Ascending aorta (tissue), 2 donors: ENCODE data around the gene SERPINI1. TPM values are rescaled to one million over a fixed set of nuclear protein-coding genes. Genes with fewer than 3 reads are reported as not detected.
A peak's percentile ranks its signal among the peaks of the same experiment; 100 is the strongest.

Experiments used
- DNase-seq, 2 donors: peaks; one replicate each; pipeline ENCODE4 v3.0.0-alpha.2; 2019; ENCODE audit warnings: low spot score in 2 of 2
- H3K27ac ChIP-seq, 2 donors: fragments of 200-600 bp; sonication (generic); one replicate each; pipeline ENCODE4 v1.5.1; 2016 to 2017; ENCODE audit warnings: mild to moderate bottlenecking in 1 of 2
- H3K27me3 ChIP-seq: fragments of 200-600 bp; sonication (generic); one replicate; pipeline ENCODE4 v1.5.1; 2017
- H3K36me3 ChIP-seq, 2 donors: fragments of 200-600 bp; sonication (generic); one replicate each; pipeline ENCODE4 v1.5.1; 2016
- H3K4me1 ChIP-seq, 2 donors: fragments of 200-600 bp; sonication (generic); one replicate each; pipeline ENCODE4 v1.5.1; 2016 to 2017; ENCODE audit warnings: mild to moderate bottlenecking in 1 of 2
- H3K4me3 ChIP-seq, 2 donors: fragments of 200-600 bp; sonication (generic); one replicate each; pipeline ENCODE4 v1.5.1; 2016 to 2017; ENCODE audit warnings: mild to moderate bottlenecking in 1 of 2
- H3K9me3 ChIP-seq, 2 donors: fragments of 200-600 bp; sonication (generic); one replicate each; pipeline ENCODE4 v1.5.1; 2016
- intact Hi-C: fragments of 100-400 bp; cut with DNase I; formaldehyde crosslinking; loops from one replicate; pipeline ENCODE4 v1.15.1; 2023
- total RNA-seq: library from RNA; depleted of rRNA; stranded (reverse); fragments of >200 nt; gene quantifications from one replicate; pipeline ENCODE4 v1.1.0, GENCODE V29; 2016
- TF ChIP-seq, protein P1 (sequence below), 3 experiments: fragments of 200-600 bp in 2 of 3; fragments of 450-650 bp in 1 of 3; sonication (generic) in 2 of 3; IDR thresholded peaks; one replicate each; pipeline ENCODE4 v1.5.1; 2016 to 2019; ENCODE audit warnings: antibody characterized with exemption in 3 of 3, mild to moderate bottlenecking in 1 of 3, moderate library complexity in 1 of 3

The SERPINI1 gene
- total RNA-seq, 1 donor from 2014 or later: 6.3 TPM

DNA sequence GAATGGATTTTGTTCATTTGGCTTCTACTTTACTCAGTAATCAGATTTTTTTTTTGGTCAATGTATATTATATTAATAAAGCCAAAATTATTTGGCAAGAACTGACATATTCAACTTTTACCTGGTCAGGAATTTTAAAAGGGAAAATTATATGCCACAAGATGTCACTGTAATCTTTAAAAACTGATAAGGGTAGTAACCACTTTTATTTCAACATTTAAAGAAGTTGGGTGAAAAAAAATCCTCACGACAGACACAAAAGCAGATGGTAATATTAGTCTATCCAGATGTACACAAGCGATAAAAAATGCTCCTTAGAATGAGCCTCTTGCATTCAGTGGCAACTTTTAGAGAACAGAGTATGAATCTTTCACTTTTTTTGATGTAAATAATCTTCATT is 101.9 kb downstream of the SERPINI1 start:
- DNase-seq: no peak
- Histone ChIP-seq H3K36me3 (no peaks in the 10 kb centered on the region), H3K4me3 (no peak overlapping the region), H3K27me3 (peaks cover 5% of the 10 kb centered on the region), H3K27ac (no peak overlapping the region), H3K4me1 (no peaks in the 10 kb centered on the region), H3K9me3 (no peaks in the 10 kb centered on the region)
- TF ChIP-seq, protein P1, sequence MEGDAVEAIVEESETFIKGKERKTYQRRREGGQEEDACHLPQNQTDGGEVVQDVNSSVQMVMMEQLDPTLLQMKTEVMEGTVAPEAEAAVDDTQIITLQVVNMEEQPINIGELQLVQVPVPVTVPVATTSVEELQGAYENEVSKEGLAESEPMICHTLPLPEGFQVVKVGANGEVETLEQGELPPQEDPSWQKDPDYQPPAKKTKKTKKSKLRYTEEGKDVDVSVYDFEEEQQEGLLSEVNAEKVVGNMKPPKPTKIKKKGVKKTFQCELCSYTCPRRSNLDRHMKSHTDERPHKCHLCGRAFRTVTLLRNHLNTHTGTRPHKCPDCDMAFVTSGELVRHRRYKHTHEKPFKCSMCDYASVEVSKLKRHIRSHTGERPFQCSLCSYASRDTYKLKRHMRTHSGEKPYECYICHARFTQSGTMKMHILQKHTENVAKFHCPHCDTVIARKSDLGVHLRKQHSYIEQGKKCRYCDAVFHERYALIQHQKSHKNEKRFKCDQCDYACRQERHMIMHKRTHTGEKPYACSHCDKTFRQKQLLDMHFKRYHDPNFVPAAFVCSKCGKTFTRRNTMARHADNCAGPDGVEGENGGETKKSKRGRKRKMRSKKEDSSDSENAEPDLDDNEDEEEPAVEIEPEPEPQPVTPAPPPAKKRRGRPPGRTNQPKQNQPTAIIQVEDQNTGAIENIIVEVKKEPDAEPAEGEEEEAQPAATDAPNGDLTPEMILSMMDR (IDR thresholded peaks at IDR 0.05): peak in 2 of 3 experiments; percentile 14 to 39
- intact Hi-C loops: no loop called here

DNA sequence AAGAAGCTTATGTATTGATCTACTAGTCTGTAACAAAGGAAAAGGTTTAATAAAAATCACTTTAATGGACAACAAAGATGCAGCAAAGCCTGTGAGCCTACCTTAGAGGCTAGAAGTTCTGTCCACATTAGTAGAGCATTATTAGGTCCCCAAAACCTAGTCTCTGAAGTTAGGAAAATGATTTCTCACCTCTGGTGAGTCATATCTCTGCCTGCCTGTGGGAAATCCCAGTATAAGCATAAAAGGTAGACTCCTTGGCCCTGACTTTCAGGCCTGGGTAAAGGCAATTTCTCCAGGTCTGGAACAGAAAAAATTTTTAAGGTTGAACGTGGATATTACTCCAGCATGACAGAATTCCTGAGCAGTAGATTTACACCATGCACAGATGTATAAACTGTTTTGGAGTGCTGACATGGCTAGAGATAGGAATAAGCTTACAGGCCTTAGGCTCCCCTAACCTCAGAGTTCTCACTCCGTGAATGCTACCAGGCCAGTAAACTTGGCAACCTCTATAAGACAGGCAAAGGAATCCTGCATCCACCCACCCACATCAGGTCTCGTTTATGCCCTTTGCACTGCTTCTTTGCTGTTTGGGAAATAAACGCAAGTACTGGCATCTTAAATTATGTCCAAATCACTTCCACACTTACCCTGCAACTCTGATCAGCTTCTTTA is 104.1 kb downstream of the SERPINI1 start:
- Histone ChIP-seq H3K27me3 (no peaks in the 10 kb centered on the region), H3K4me1 (no peaks in the 10 kb centered on the region), H3K27ac (no peak overlapping the region), H3K9me3 (no peaks in the 10 kb centered on the region), H3K36me3 (no peaks in the 10 kb centered on the region), H3K4me3 (no peak overlapping the region)
- intact Hi-C loops: no loop called here
- TF ChIP-seq, protein P1 (IDR thresholded peaks at IDR 0.05): no peak
- DNase-seq: no peak

DNA sequence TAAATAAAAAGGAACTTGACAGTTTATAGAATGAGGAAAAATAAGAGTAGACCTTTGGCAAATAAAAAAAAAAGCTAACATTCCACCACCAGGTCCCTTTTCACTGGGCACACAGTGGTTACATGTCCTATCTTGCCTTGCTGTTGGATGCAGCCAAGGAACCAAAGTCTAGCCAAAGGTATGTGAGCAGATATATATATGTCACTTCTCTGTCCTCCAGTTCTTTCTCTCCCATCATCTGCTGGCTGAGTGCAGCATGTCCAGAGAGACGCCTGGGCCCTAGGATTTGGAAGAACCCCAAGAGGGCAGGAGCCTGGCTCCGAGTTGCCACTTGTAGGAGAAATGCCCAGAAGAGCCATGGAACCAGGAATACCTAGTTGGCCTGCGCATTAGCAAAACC is 104.7 kb downstream of the SERPINI1 start:
- TF ChIP-seq, protein P1 (IDR thresholded peaks at IDR 0.05): no peak
- DNase-seq: no peak

DNA sequence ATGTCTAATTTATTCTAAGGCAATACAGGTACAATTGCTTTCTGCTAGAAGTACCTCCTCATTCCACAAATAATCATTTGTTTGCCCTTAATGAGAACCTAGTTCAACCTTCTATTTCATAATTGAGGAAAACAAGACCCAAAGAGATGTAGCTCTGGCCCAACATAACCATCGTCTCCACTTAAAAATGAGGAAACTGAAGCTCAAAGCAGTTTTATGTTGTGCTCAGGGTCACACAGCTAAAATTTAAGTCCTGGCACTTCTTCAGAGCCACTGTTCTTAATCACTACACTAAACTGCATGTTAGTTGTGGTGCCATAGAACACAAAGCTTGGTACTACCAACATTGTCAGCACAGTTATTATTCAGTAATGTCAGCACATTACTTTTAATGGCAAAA is 108.0 kb downstream of the SERPINI1 start:
- Histone ChIP-seq H3K27me3 (no peaks in the 10 kb centered on the region), H3K4me3 (no peak overlapping the region), H3K36me3 (no peaks in the 10 kb centered on the region), H3K27ac (no peak overlapping the region), H3K9me3 (no peaks in the 10 kb centered on the region), H3K4me1 (no peaks in the 10 kb centered on the region)
- TF ChIP-seq, protein P1 (IDR thresholded peaks at IDR 0.05): no peak
- intact Hi-C loops: no loop called here
- DNase-seq: no peak

More for the DNA sequence above, 104.7 kb downstream of the SERPINI1 start:
- Histone ChIP-seq H3K27me3 (no peaks in the 10 kb centered on the region), H3K4me3 (no peak overlapping the region), H3K4me1 (no peaks in the 10 kb centered on the region), H3K27ac (no peak overlapping the region), H3K9me3 (no peaks in the 10 kb centered on the region), H3K36me3 (no peaks in the 10 kb centered on the region)
- intact Hi-C loops: no loop called here

DNA sequence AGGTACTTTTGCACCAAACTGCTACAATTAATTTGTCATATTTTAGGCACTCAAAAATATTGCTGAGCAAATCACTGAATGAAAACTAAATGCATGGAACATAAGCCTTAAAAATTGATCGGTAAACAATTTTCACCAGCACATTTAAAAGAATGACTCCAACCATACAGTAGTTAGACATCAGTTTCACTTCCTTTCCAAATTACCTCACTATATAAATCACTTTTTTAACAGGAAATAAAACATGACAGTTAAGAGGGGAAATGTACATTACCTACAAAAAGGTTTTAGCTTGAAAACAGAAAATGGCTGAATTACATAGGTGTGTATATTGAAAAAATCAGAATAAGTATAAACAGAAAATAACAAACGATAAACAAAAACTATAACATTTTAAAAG is 108.4 kb downstream of the SERPINI1 start:
- DNase-seq: no peak
- Histone ChIP-seq H3K4me3 (no peak overlapping the region), H3K9me3 (no peaks in the 10 kb centered on the region), H3K27me3 (no peaks in the 10 kb centered on the region), H3K27ac (no peak overlapping the region), H3K4me1 (no peaks in the 10 kb centered on the region), H3K36me3 (no peaks in the 10 kb centered on the region)
- TF ChIP-seq, protein P1 (IDR thresholded peaks at IDR 0.05): no peak
- intact Hi-C loops: no loop called here

DNA sequence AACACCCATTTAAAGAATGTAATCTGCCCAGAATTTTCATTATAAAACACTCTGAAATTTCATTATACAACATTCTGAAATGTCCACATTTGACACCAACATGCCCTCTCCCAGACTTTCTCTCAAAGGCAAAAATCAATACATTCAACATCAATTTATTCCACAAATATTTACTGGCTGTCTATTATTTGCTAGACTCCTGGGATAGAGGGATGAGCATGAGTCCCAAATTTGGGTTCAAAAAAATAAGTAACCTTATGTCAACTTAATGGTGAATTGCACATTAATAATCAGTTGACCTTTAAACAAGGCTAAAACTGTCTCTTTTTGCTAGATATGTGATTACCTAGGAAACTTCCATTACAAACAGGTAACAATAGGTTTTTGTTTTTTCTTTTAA is 109.0 kb downstream of the SERPINI1 start:
- H3K4me1 ChIP-seq: no peaks in the 10 kb centered on the region
- H3K36me3 ChIP-seq: no peaks in the 10 kb centered on the region
- no peaks in the 10 kb centered on the region for H3K27me3 ChIP-seq
- no peak for DNase-seq
- intact Hi-C loops: no loop called here
- no peak overlapping the region for H3K27ac ChIP-seq
- TF ChIP-seq, protein P1 (IDR thresholded peaks at IDR 0.05): no peak
- no peak overlapping the region for H3K4me3 ChIP-seq
- no peaks in the 10 kb centered on the region for H3K9me3 ChIP-seq
